ENCODE measurements around the gene VPS37B.

Gene VPS37B

DNA sequence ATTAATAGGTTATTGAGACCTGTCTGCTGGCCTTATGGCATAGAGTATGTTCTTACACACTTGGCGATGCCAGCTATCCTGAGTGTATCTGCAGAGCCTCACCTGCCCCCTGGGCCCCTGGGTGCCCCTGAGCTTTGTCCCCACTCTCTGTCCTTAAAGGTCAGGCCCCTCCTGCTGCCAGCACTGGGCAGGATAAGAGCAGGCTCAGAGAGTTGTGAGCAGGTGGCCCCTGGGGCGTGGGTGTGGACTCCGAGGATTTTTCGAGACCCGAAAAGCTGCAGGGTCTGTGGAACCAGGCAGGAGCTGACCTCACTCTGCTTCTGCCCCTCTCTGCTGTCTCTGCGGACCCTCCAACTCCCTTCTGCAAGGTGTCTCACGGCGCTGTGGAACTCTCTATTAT lies 52.5 kb downstream of the VPS37B start:
- TF ChIP-seq, protein P1, sequence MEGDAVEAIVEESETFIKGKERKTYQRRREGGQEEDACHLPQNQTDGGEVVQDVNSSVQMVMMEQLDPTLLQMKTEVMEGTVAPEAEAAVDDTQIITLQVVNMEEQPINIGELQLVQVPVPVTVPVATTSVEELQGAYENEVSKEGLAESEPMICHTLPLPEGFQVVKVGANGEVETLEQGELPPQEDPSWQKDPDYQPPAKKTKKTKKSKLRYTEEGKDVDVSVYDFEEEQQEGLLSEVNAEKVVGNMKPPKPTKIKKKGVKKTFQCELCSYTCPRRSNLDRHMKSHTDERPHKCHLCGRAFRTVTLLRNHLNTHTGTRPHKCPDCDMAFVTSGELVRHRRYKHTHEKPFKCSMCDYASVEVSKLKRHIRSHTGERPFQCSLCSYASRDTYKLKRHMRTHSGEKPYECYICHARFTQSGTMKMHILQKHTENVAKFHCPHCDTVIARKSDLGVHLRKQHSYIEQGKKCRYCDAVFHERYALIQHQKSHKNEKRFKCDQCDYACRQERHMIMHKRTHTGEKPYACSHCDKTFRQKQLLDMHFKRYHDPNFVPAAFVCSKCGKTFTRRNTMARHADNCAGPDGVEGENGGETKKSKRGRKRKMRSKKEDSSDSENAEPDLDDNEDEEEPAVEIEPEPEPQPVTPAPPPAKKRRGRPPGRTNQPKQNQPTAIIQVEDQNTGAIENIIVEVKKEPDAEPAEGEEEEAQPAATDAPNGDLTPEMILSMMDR (IDR thresholded peaks at IDR 0.05; ENCODE audit: low read depth, low read length), result no peak
- no peaks in the 10 kb centered on the region for H3K9me3 ChIP-seq (ENCODE audit: severe bottlenecking)
- no peaks in the 10 kb centered on the region for H3K27me3 ChIP-seq (ENCODE audit: insufficient read depth, low read depth, severe bottlenecking)
- H3K36me3 ChIP-seq, result no peaks in the 10 kb centered on the region
- DNase-seq, result no peak
- H3K4me3 ChIP-seq (ENCODE audit: low read depth, low read length), result no peak overlapping the region
- no peak overlapping the region for H3K27ac ChIP-seq

DNA sequence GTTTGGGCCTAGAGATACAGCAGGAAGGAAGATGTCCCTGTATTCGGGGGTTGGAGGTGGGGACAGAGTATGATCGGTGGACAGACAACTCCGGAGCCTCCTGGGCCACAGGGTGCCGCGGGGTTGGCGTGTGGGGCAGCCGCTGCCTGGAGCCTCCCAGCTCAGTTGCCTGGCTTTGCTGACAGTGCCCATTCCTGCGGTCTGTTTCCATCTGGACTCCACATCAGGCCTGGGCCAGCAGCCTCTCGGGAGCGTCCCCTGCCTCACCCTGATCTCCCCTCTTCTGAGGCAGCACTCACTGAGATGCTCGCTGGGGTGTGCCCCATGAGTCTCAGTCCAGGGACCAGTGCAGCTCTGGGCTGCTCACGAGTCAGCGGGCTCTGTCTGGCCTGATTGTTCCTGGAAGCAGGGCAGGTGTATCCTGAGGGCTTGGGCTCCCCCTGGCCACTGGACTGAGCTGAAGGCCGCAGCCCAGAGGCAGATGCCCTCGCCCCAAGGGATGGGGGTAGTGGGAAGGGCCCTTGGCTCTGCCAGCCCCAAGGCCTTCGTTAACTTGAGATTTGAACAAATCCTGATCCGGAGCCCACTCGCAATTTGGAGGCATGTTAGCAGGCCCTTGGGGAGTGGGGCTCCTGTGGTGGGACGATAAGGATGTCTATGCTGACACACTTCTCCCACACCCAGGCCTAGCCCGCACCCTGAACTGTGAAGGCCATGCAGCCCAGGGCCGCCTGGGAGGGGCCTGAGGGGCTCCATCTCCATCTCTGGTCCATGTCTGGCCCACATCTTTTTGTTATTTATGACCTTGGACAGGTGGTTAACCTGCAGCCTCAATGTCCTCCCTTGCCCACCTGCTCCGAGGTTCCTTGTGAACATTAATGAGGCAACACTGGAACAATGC lies 53.2 kb downstream of the VPS37B start:
- Histone ChIP-seq H3K4me3 (ENCODE audit: low read depth, low read length) (no peak overlapping the region), H3K9me3 (ENCODE audit: severe bottlenecking) (no peaks in the 10 kb centered on the region), H3K27ac (no peak overlapping the region), H3K27me3 (ENCODE audit: insufficient read depth, low read depth, severe bottlenecking) (no peaks in the 10 kb centered on the region), H3K36me3 (no peaks in the 10 kb centered on the region)
- TF ChIP-seq, protein P1 (IDR thresholded peaks at IDR 0.05; ENCODE audit: low read depth, low read length), result no peak
- DNase-seq, result no peak

GRCh38 chr12:122841544-122842321 lies 54.2 kb downstream of the VPS37B start:
- Histone ChIP-seq H3K27me3 (ENCODE audit: insufficient read depth, low read depth, severe bottlenecking) (no peaks in the 10 kb centered on the region), H3K9me3 (ENCODE audit: severe bottlenecking) (no peaks in the 10 kb centered on the region), H3K27ac (no peak overlapping the region), H3K4me3 (ENCODE audit: low read depth, low read length) (no peak overlapping the region), H3K36me3 (no peaks in the 10 kb centered on the region)
- TF ChIP-seq, protein P1 (IDR thresholded peaks at IDR 0.05; ENCODE audit: low read depth, low read length), result no peak
- no peak for DNase-seq

DNA sequence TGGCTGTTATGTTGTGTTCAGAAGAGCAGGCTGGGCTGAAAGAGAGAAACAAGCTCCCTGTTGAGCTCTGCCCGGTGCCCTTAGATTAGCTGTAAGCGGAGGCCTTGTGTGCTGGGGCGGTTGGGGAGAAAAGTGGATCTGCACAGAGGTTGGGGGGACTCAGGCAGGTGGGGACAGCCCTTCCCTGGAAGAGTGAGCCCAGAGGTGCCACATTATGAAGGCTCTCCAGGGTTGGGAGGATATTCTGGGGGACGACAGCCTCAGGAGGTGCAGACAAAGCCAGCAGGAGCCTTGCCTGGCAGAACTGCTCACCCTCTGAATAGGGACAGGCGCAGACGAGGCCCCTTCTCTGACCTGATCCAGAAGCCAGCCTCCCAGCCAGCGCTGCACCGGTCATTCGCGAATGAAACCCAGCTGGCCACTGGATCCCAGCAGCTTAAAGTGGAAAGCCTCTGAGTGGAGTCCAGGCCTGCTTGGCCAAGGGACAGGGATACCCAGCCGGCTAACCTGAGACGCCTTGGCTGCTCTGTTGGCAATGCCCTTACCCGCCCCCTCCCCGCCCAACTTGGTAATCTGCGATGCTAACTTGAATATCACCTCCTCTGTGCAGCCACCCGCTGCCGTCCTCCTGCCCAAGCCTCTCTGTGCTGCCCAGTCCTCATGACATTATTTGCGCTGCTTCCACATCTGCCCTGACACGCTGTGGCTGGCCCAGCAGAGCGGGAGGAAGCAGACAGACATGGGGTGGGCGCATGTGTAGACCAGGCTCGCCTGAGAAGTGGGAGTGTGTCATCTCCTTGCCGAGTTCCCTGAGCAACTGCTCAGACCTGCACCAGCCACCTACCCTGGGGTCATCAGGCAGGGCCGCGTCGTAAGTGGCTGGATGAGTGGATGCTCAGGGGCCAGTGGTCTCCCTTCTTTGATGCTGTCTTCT lies 55.1 kb downstream of the VPS37B start:
- TF ChIP-seq, protein P1 (IDR thresholded peaks at IDR 0.05; ENCODE audit: low read depth, low read length), result no peak
- Histone ChIP-seq H3K4me3 (ENCODE audit: low read depth, low read length) (no peak overlapping the region), H3K36me3 (no peaks in the 10 kb centered on the region), H3K27me3 (ENCODE audit: insufficient read depth, low read depth, severe bottlenecking) (no peaks in the 10 kb centered on the region), H3K9me3 (ENCODE audit: severe bottlenecking) (no peaks in the 10 kb centered on the region), H3K27ac (no peak overlapping the region)
- no peak for DNase-seq

GRCh38 chr12:122839907-122840554 lies 55.9 kb downstream of the VPS37B start:
- Histone ChIP-seq H3K27me3 (ENCODE audit: insufficient read depth, low read depth, severe bottlenecking) (no peaks in the 10 kb centered on the region), H3K36me3 (no peaks in the 10 kb centered on the region), H3K27ac (no peak overlapping the region), H3K4me3 (ENCODE audit: low read depth, low read length) (no peak overlapping the region), H3K9me3 (ENCODE audit: severe bottlenecking) (no peaks in the 10 kb centered on the region)
- no peak for DNase-seq
- TF ChIP-seq, protein P1 (IDR thresholded peaks at IDR 0.05; ENCODE audit: low read depth, low read length), result no peak
